ENCODE data around the gene NACA2.

DNA sequence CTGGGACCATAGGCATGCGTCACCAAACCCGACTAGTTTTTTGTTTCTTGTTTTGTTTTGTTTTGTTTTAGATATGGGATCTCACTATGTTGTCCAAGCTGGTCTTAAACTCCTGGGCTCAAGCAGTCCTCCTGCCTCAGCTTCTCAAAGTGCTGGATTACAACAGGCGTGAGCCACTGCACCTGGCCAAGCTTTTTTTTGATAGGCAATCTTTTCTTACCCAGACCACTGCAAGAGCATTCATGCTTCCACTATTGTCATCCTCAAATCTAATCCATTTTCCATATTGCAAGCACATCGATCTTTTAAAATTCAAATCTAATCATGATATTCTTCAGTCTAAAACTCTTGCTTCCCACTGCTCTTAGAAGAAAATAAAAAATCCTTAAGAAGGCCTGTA, 10.3 kb upstream of the NACA2 start:
- TF ChIP-seq, protein P1, sequence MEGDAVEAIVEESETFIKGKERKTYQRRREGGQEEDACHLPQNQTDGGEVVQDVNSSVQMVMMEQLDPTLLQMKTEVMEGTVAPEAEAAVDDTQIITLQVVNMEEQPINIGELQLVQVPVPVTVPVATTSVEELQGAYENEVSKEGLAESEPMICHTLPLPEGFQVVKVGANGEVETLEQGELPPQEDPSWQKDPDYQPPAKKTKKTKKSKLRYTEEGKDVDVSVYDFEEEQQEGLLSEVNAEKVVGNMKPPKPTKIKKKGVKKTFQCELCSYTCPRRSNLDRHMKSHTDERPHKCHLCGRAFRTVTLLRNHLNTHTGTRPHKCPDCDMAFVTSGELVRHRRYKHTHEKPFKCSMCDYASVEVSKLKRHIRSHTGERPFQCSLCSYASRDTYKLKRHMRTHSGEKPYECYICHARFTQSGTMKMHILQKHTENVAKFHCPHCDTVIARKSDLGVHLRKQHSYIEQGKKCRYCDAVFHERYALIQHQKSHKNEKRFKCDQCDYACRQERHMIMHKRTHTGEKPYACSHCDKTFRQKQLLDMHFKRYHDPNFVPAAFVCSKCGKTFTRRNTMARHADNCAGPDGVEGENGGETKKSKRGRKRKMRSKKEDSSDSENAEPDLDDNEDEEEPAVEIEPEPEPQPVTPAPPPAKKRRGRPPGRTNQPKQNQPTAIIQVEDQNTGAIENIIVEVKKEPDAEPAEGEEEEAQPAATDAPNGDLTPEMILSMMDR (IDR thresholded peaks at IDR 0.05; ENCODE audit: control extremely low read depth in 1 of 3, insufficient read depth in 1 of 3, low read depth in 1 of 3, low read length in 3 of 3), result no peak
- no peak for TF ChIP-seq POLR2A (IDR thresholded peaks at IDR 0.05; ENCODE audit: control extremely low read depth in 1 of 2, low read depth in 2 of 2, low read length in 2 of 2)
- no peak for TF ChIP-seq SAP30 (IDR thresholded peaks at IDR 0.05; ENCODE audit: insufficient read depth, insufficient replicate concordance, low read length)
- no peak for TF ChIP-seq SIN3A (conservative IDR thresholded peaks at IDR 0.05 in 1 of 2, IDR thresholded peaks at IDR 0.05 in 1 of 2; ENCODE audit: low read depth in 1 of 2, low read length in 2 of 2)
